Sigmoid colon (tissue), 7 donors: ENCODE measurements around the gene LRRC56. TPM values are rescaled to one million over a fixed set of nuclear protein-coding genes. Genes with fewer than 3 reads are reported as not detected.

ENCODE experiments used
- DNase-seq: peaks from one replicate; pipeline ENCODE4 v3.0.0-alpha.2; 2019
- H3K27ac ChIP-seq, 4 donors: fragments of 200-600 bp; sonication (generic); one replicate each; pipeline ENCODE4 v1.5.1; 2016 to 2019; ENCODE audit warnings: mild to moderate bottlenecking in 1 of 4
- H3K27me3 ChIP-seq, 3 donors: fragments of 200-600 bp; sonication (generic); one replicate each; pipeline ENCODE4 v1.5.1; 2019; ENCODE audit warnings: mild to moderate bottlenecking in 1 of 3
- H3K36me3 ChIP-seq, 4 donors: fragments of 200-600 bp; sonication (generic); one replicate each; pipeline ENCODE4 v1.5.1; 2016 to 2019
- H3K4me1 ChIP-seq, 4 donors: fragments of 200-600 bp; sonication (generic); one replicate each; pipeline ENCODE4 v1.5.1; 2017 to 2019
- H3K4me3 ChIP-seq, 4 donors: fragments of 200-600 bp; sonication (generic); one replicate each; pipeline ENCODE4 v1.5.1; 2017 to 2019; ENCODE audit warnings: mild to moderate bottlenecking in 2 of 4, moderate library complexity in 1 of 4
- H3K9me3 ChIP-seq, 4 donors: fragments of 200-600 bp in 3 of 4; sonication (generic) in 3 of 4; one replicate each; pipeline versions ENCODE4 v1.5.1 to v1.6.1; 2013 to 2019
- EP300 ChIP-seq, 4 donors: sonication (generic); formaldehyde crosslinking; IDR thresholded peaks; one replicate each; pipeline ENCODE4 v1.6.1; 2017; ENCODE audit warnings: antibody characterized with exemption in 4 of 4
- POLR2A ChIP-seq, 2 donors: fragments of 450-650 bp; IDR thresholded peaks; one replicate each; pipeline ENCODE4 v1.6.1; 2016; ENCODE audit warnings: antibody characterized with exemption in 2 of 2, mild to moderate bottlenecking in 2 of 2, moderate library complexity in 2 of 2
- POLR2AphosphoS5 ChIP-seq, 4 donors: sonication (generic); formaldehyde crosslinking; IDR thresholded peaks; one replicate each; pipeline ENCODE4 v1.6.1; 2017; ENCODE audit warnings: antibody characterized with exemption in 4 of 4
- WGBS, 2 donors: extraction: QIAGEN DNeasy Blood & Tissue Kit; methylation state at CpG; one replicate each; pipeline ENCODE4 v1.1.7; 2013; 5-methylcytosine and 5-hydroxymethylcytosine counted together
- intact Hi-C: fragments of 100-400 bp; cut with DNase I; formaldehyde crosslinking; loops from one replicate; pipeline ENCODE4 v1.15.1; 2023
- polyA plus RNA-seq, 3 donors: library from polyadenylated mRNA; stranded (reverse); fragments of 200-250 nt; gene quantifications; one replicate each; pipeline ENCODE4 v1.2.3, GENCODE V29; 2013
- total RNA-seq, 4 donors: library from RNA; depleted of rRNA; stranded (reverse); fragments of >200 nt; gene quantifications; one replicate each; pipeline ENCODE4 v1.1.0, GENCODE V29; 2016
- TF ChIP-seq, protein P1 (sequence below), 4 experiments: fragments of 450-650 bp in 3 of 4; fragments of 200-600 bp in 1 of 4; IDR thresholded peaks; one replicate each; pipeline ENCODE4 v1.5.1; 2016 to 2019; ENCODE audit warnings: antibody characterized with exemption in 4 of 4, mild to moderate bottlenecking in 3 of 4, moderate library complexity in 2 of 4
- donor health status: healthy with polysubstance abuse.
- donor health status: Bipolar disorder and iron deficiency.
- donor health status: healthy.

Gene LRRC56
- total and polyA plus RNA-seq, 7 donors = 0.14 to 5.9 (median 4.1) TPM; not detected in 3

DNA sequence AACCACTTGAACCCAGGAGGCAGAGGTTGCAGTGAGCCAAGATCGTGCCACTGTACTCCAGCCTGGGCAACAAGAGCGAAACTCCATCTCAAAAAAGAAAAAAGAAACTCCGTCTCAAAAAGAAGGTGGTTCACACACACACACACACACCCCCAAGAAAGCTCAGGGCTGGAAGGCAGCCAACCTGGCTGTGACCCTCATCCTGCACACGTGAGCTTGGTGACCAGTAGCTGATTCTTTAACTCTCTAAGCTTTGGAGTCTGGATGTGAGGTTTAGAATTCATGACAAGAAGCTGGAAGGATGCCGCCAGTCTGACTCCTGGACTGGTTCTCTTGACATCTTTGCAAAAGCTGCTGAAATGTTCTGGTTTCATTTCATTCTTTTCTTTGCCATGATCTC, 28.4 kb upstream of the LRRC56 start:
- intact Hi-C loops = loop anchor here (5.0 to 10.0 kb wide), 2 partner anchors 204 to 302 kb away; partner anchors contain the start of genes BET1L, IFITM2 and RIC8A
- WGBS, 2 donors = 91 to 92% methylated on average over 5 of the region's 5 CpGs

DNA sequence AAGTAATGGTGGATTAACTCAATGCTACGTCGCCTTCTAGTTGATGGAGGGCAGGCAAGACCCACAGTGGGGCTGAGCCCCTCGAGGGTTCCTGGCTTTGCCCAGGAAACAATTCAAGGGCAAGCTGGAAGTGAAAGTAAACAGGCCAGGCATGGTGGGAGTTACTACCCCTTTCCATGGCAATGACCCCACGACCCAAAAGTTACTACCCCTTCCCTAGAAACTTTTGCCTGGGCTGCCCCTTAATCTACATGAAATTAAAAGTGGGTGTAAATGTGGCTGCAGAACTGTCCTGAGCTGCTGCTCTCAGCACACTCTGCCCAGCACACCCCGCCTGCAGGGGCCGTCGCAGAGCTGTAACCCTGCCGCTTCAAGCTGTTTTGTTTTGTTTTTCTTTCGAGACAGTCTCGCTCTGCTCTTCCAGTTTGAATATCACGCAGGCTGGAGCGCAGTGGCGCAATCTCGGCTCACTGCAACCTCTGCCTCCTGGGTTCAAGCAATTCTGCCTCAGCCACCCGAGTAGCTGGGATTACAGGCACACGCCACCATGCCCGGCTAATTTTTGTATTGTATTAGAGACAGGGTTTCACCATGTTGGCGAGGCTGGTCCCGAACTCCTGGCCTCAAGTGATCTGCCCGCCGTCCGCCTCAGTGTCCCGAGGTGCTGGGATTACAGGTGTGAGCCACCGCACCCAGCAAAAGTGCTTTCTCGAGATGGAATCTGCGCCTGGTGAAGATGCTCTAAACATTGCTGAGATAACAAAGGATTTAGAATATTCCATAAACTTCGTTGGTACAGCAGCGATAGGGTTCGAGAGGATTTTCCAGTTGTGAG, 24.3 kb upstream of the LRRC56 start:
- intact Hi-C loops = no loop called here
- H3K4me3 ChIP-seq = no peak overlapping the region
- peaks cover 0 to 4% (median 3%) of the 10 kb centered on the region in 4 donors for H3K4me1 ChIP-seq
- no peaks in the 10 kb centered on the region for H3K9me3 ChIP-seq
- WGBS, 2 donors = 92 to 94% methylated on average over 29 of the region's 29 CpGs
- TF ChIP-seq EP300 (IDR thresholded peaks at IDR 0.05) (no peak), POLR2A (IDR thresholded peaks at IDR 0.05) (no peak), POLR2AphosphoS5 (IDR thresholded peaks at IDR 0.05) (no peak)
- TF ChIP-seq, protein P1, sequence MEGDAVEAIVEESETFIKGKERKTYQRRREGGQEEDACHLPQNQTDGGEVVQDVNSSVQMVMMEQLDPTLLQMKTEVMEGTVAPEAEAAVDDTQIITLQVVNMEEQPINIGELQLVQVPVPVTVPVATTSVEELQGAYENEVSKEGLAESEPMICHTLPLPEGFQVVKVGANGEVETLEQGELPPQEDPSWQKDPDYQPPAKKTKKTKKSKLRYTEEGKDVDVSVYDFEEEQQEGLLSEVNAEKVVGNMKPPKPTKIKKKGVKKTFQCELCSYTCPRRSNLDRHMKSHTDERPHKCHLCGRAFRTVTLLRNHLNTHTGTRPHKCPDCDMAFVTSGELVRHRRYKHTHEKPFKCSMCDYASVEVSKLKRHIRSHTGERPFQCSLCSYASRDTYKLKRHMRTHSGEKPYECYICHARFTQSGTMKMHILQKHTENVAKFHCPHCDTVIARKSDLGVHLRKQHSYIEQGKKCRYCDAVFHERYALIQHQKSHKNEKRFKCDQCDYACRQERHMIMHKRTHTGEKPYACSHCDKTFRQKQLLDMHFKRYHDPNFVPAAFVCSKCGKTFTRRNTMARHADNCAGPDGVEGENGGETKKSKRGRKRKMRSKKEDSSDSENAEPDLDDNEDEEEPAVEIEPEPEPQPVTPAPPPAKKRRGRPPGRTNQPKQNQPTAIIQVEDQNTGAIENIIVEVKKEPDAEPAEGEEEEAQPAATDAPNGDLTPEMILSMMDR (IDR thresholded peaks at IDR 0.05) = no peak
- no peak overlapping the region for H3K27ac ChIP-seq
- peaks cover 0 to 34% (median 0%) of the 10 kb centered on the region in 4 donors for H3K36me3 ChIP-seq
- H3K27me3 ChIP-seq = no peaks in the 10 kb centered on the region
- no peak for DNase-seq

More for the DNA sequence above, 28.4 kb upstream of the LRRC56 start:
- Histone ChIP-seq H3K4me3 (no peak overlapping the region), H3K9me3 (no peaks in the 10 kb centered on the region), H3K27ac (no peak overlapping the region), H3K27me3 (no peaks in the 10 kb centered on the region), H3K4me1 (peaks cover 0 to 34% (median 31%) of the 10 kb centered on the region in 4 donors), H3K36me3 (peaks cover 0 to 24% (median 0%) of the 10 kb centered on the region in 4 donors)
- TF ChIP-seq, protein P1 (IDR thresholded peaks at IDR 0.05) = no peak
- TF ChIP-seq POLR2A (IDR thresholded peaks at IDR 0.05) = no peak
- TF ChIP-seq POLR2AphosphoS5 (IDR thresholded peaks at IDR 0.05) = no peak
- no peak for TF ChIP-seq EP300 (IDR thresholded peaks at IDR 0.05)
- no peak for DNase-seq

DNA sequence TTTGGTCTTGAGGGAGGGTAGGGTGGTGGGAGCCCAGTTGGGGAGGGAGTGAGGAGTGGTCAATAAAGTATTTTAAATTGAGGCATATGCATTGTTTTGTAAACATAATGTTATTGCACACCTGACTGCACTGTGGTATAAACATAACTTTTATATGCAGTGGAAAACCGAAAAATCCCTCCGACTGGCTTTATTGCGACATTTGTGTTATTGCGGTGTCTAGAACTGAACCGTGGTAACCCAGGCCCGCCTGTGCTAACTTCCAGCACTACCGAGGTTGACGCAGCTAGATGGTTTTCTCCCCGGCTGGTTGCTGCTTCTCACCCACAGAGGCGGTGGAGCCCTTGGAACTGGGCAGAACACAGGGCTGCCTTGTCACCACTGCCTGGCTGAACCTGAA, 22.7 kb upstream of the LRRC56 start:
- H3K27ac ChIP-seq = no peak overlapping the region
- DNase-seq = no peak
- H3K9me3 ChIP-seq = no peaks in the 10 kb centered on the region
- intact Hi-C loops = no loop called here
- WGBS, 2 donors = 94% methylated on average over 10 of the region's 10 CpGs
- peaks cover 0 to 9% (median 4%) of the 10 kb centered on the region in 4 donors for H3K4me1 ChIP-seq
- H3K27me3 ChIP-seq = no peaks in the 10 kb centered on the region
- no peak overlapping the region for H3K4me3 ChIP-seq
- TF ChIP-seq, protein P1 (IDR thresholded peaks at IDR 0.05) = no peak
- TF ChIP-seq POLR2AphosphoS5 (IDR thresholded peaks at IDR 0.05) = no peak
- TF ChIP-seq POLR2A (IDR thresholded peaks at IDR 0.05) = no peak
- no peak for TF ChIP-seq EP300 (IDR thresholded peaks at IDR 0.05)
- peaks cover 0 to 29% (median 0%) of the 10 kb centered on the region in 4 donors for H3K36me3 ChIP-seq

DNA sequence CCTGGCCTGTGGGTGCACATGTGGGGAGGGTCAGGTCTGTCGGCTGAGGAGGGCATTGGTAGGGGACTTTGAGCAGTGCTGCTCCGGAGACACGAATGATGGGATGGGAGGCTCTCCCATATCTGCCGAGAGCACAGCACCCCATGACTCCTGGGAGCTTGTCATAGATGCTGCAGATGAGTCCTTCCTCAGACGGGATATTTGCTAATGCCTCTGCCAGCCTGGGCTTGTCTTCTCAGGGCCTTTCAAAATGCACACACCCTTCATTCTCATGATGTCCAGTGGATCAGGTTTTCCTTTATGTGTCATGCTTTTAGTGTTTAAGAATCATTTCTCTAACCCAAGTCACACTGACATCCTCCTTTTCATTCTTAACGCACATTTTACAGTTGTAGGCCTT, 22.2 kb upstream of the LRRC56 start:
- 94 to 96% methylated on average over 6 of the region's 6 CpGs for WGBS, 2 donors
- no peak overlapping the region for H3K4me3 ChIP-seq
- H3K4me1 ChIP-seq = peaks cover 0 to 9% (median 4%) of the 10 kb centered on the region in 4 donors
- no peak for DNase-seq
- no peaks in the 10 kb centered on the region for H3K9me3 ChIP-seq
- TF ChIP-seq, protein P1 (IDR thresholded peaks at IDR 0.05) = no peak
- TF ChIP-seq POLR2A (IDR thresholded peaks at IDR 0.05) = no peak
- intact Hi-C loops = no loop called here
- H3K27ac ChIP-seq = no peak overlapping the region
- peaks cover 0 to 24% (median 0%) of the 10 kb centered on the region in 4 donors for H3K36me3 ChIP-seq
- no peaks in the 10 kb centered on the region for H3K27me3 ChIP-seq
